DOHH2 (cell line): Measurements from ENCODE around the gene SH3PXD2A.

ENCODE experiments used
- H3F3A ChIP-seq: fragments of 200-600 bp; sonication (generic), shearing (Covaris generic); 2 replicates; pipeline ENCODE4 v1.6.0; 2016; ENCODE audit warnings: antibody characterized with exemption, mild to moderate bottlenecking; ENCODE audit not compliant: control insufficient read depth, insufficient read depth
- H3K27ac ChIP-seq: fragments of 200-600 bp; sonication (generic); 2 replicates; pipeline ENCODE4 v1.5.1; 2014; ENCODE audit warnings: low read depth, mild to moderate bottlenecking, low read length, moderate library complexity
- H3K27me3 ChIP-seq: fragments of 200-600 bp; sonication (generic); 2 replicates; pipeline ENCODE4 v1.6.1; 2014; ENCODE audit warnings: mild to moderate bottlenecking, low read length, mixed read lengths; ENCODE audit not compliant: control insufficient read depth
- H3K36me3 ChIP-seq: fragments of 200-600 bp; sonication (generic); 2 replicates; pipeline ENCODE4 v1.6.1; 2014; ENCODE audit warnings: mild to moderate bottlenecking, low read length, moderate library complexity, mixed read lengths; ENCODE audit not compliant: control insufficient read depth
- H3K4me1 ChIP-seq: fragments of 200-600 bp; sonication (generic); 2 replicates; pipeline ENCODE4 v1.6.1; 2014; ENCODE audit warnings: mild to moderate bottlenecking, low read length, mixed read lengths; ENCODE audit not compliant: control insufficient read depth
- H3K4me2 ChIP-seq: fragments of 200-600 bp; sonication (generic); 2 replicates; pipeline ENCODE4 v1.6.0; 2014; ENCODE audit warnings: mild to moderate bottlenecking, low read length, moderate library complexity
- H3K4me3 ChIP-seq: fragments of 200-600 bp; sonication (generic); 2 replicates; pipeline ENCODE4 v1.5.1; 2014; ENCODE audit warnings: mild to moderate bottlenecking, low read length, mixed read lengths
- H3K79me2 ChIP-seq: fragments of 200-600 bp; sonication (generic); 2 replicates; pipeline ENCODE4 v1.6.1; 2014; ENCODE audit warnings: mild to moderate bottlenecking, low read length, mixed read lengths; ENCODE audit not compliant: control insufficient read depth
- H3K9me2 ChIP-seq: fragments of 200-600 bp; sonication (generic); replicated peaks from 2 replicates; pipeline ENCODE4 v1.6.1; 2014; ENCODE audit warnings: mild to moderate bottlenecking, low read length, mixed read lengths; ENCODE audit not compliant: control insufficient read depth
- H3K9me3 ChIP-seq: fragments of 200-600 bp; sonication (generic); 2 replicates; pipeline ENCODE4 v1.6.1; 2014; ENCODE audit warnings: antibody characterized with exemption, low read length, mixed read lengths; ENCODE audit not compliant: control insufficient read depth, insufficient read depth
- H4K20me1 ChIP-seq: fragments of 200-600 bp; sonication (generic); 2 replicates; pipeline ENCODE4 v1.6.0; 2014; ENCODE audit warnings: low read depth, mild to moderate bottlenecking, antibody characterized with exemption, low read length, moderate library complexity; ENCODE audit not compliant: control insufficient read depth, insufficient read depth
- EZH2phosphoT487 ChIP-seq: fragments of 200-600 bp; sonication (generic); IDR thresholded peaks from 2 replicates; pipeline ENCODE4 v1.6.1; 2017; ENCODE audit warnings: borderline replicate concordance, mild to moderate bottlenecking, antibody characterized with exemption, low read length, moderate library complexity, mixed read lengths
- TF ChIP-seq, protein P1 (sequence below): fragments of 200-600 bp; sonication (generic); IDR thresholded peaks from one replicate; pipeline ENCODE4 v1.5.1; 2014; ENCODE audit warnings: antibody characterized with exemption, mild to moderate bottlenecking, low read depth, low read length; ENCODE audit not compliant: poor library complexity, severe bottlenecking

SH3PXD2A gene

DNA sequence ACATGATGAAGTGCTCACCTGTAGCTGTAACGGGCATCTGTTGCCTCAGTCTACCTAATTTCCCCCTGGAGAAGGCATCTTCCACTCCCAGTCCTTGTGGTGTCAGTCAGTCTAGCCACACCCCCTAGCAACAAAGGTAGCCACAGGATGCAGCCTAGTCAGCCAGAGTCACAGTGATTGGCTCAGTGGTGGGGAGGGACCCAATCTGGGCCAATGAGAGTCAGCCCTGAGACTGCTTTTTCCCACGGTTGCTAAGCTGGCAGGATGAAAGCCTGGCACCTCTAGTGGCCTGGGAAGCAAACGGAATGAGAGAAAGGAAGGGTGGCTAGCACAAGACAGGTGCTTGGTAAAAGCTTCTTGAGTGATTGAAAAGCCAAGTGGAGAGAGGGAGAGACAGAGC is 118.6 kb downstream of the SH3PXD2A start:
- H3K27me3 ChIP-seq, result no peaks in the 10 kb centered on the region; the same call in 1 of the 2 replicates
- H3K4me3 ChIP-seq, result no peak overlapping the region
- no peaks in the 10 kb centered on the region for H3K79me2 ChIP-seq
- TF ChIP-seq, protein P1, sequence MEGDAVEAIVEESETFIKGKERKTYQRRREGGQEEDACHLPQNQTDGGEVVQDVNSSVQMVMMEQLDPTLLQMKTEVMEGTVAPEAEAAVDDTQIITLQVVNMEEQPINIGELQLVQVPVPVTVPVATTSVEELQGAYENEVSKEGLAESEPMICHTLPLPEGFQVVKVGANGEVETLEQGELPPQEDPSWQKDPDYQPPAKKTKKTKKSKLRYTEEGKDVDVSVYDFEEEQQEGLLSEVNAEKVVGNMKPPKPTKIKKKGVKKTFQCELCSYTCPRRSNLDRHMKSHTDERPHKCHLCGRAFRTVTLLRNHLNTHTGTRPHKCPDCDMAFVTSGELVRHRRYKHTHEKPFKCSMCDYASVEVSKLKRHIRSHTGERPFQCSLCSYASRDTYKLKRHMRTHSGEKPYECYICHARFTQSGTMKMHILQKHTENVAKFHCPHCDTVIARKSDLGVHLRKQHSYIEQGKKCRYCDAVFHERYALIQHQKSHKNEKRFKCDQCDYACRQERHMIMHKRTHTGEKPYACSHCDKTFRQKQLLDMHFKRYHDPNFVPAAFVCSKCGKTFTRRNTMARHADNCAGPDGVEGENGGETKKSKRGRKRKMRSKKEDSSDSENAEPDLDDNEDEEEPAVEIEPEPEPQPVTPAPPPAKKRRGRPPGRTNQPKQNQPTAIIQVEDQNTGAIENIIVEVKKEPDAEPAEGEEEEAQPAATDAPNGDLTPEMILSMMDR, result peak; percentile 24
- TF ChIP-seq EZH2phosphoT487, result no peak
- H3K36me3 ChIP-seq, result no peaks in the 10 kb centered on the region
- no peaks in the 10 kb centered on the region for H3K9me3 ChIP-seq
- H4K20me1 ChIP-seq, result no peaks in the 10 kb centered on the region
- no peak overlapping the region for H3K4me2 ChIP-seq
- H3F3A ChIP-seq, result no peaks in the 10 kb centered on the region
- H3K9me2 ChIP-seq, result no peaks in the 10 kb centered on the region
- H3K27ac ChIP-seq, result no peak overlapping the region
- H3K4me1 ChIP-seq, result no peaks in the 10 kb centered on the region

GRCh38 chr10:103736044-103736443 is 119.3 kb downstream of the SH3PXD2A start:
- no peak overlapping the region for H3K4me2 ChIP-seq
- no peaks in the 10 kb centered on the region for H4K20me1 ChIP-seq
- H3K79me2 ChIP-seq, result no peaks in the 10 kb centered on the region
- TF ChIP-seq EZH2phosphoT487, result no peak
- TF ChIP-seq, protein P1, result no peak
- no peak overlapping the region for H3K27ac ChIP-seq
- no peaks in the 10 kb centered on the region for H3K36me3 ChIP-seq
- no peaks in the 10 kb centered on the region; the same call in 1 of the 2 replicates for H3K27me3 ChIP-seq
- no peaks in the 10 kb centered on the region for H3K9me3 ChIP-seq
- H3K9me2 ChIP-seq, result no peaks in the 10 kb centered on the region
- H3F3A ChIP-seq, result no peaks in the 10 kb centered on the region
- H3K4me1 ChIP-seq, result no peaks in the 10 kb centered on the region
- H3K4me3 ChIP-seq, result no peak overlapping the region

DNA sequence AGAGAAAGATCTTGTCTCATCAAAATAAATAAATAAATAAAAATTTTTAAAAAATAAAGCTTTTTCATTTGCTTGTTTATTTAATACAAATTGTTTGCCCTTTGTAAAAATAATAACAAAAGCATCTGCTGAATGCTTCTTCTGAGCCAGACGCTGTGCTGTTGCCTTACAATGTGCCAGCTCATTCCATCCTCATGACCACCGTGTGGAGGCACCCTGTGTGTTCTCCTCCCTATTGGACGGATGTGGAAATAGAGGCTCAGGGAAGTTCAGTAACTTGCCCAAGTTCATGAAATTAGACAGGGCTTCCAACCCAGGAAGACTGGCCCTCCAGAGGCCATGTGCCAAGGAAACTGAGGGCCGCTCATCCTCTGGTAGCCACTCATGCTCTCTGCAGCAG is 120.6 kb downstream of the SH3PXD2A start:
- no peaks in the 10 kb centered on the region for H3K9me2 ChIP-seq
- no peaks in the 10 kb centered on the region for H3K36me3 ChIP-seq
- H3K9me3 ChIP-seq, result no peaks in the 10 kb centered on the region
- H3K4me3 ChIP-seq, result no peak overlapping the region
- no peaks in the 10 kb centered on the region for H3K79me2 ChIP-seq
- no peaks in the 10 kb centered on the region for H4K20me1 ChIP-seq
- H3F3A ChIP-seq, result no peaks in the 10 kb centered on the region
- H3K4me1 ChIP-seq, result no peaks in the 10 kb centered on the region
- no peak overlapping the region for H3K4me2 ChIP-seq
- no peak overlapping the region for H3K27ac ChIP-seq
- no peak for TF ChIP-seq EZH2phosphoT487
- TF ChIP-seq, protein P1, result no peak
- H3K27me3 ChIP-seq, result no peaks in the 10 kb centered on the region; the same call in 1 of the 2 replicates

DNA sequence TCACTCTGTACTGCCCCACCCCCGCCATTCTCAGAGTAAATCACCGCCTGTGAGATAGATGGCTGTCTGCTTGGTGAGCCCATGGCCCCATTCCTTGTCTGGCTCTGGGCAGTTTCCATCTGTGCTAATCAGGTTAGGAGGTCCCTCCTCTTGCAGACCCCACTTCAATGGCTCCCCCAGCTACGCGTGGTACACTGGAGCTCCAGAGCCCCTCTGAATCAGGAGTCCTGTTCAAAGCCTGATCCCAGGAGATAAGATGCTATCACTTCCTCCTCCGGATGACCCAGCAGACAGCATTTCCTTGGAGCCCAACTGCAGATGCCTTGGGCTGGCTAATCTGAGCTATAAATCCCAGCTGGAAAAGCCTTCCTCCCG is 122.3 kb downstream of the SH3PXD2A start:
- no peaks in the 10 kb centered on the region for H4K20me1 ChIP-seq
- H3K27ac ChIP-seq, result no peak overlapping the region
- H3K27me3 ChIP-seq, result no peaks in the 10 kb centered on the region; the same call in 1 of the 2 replicates
- no peaks in the 10 kb centered on the region for H3K36me3 ChIP-seq
- no peaks in the 10 kb centered on the region for H3K79me2 ChIP-seq
- H3F3A ChIP-seq, result no peaks in the 10 kb centered on the region
- no peaks in the 10 kb centered on the region for H3K9me2 ChIP-seq
- no peaks in the 10 kb centered on the region for H3K9me3 ChIP-seq
- no peak overlapping the region for H3K4me2 ChIP-seq
- no peak for TF ChIP-seq EZH2phosphoT487
- TF ChIP-seq, protein P1, result no peak
- no peaks in the 10 kb centered on the region for H3K4me1 ChIP-seq
- no peak overlapping the region for H3K4me3 ChIP-seq
